ENCODE measurements around the gene ANKRD17. TPM values are rescaled to one million over a fixed set of nuclear protein-coding genes. Genes with fewer than 3 reads are reported as not detected.

Gene ANKRD17, protein sequence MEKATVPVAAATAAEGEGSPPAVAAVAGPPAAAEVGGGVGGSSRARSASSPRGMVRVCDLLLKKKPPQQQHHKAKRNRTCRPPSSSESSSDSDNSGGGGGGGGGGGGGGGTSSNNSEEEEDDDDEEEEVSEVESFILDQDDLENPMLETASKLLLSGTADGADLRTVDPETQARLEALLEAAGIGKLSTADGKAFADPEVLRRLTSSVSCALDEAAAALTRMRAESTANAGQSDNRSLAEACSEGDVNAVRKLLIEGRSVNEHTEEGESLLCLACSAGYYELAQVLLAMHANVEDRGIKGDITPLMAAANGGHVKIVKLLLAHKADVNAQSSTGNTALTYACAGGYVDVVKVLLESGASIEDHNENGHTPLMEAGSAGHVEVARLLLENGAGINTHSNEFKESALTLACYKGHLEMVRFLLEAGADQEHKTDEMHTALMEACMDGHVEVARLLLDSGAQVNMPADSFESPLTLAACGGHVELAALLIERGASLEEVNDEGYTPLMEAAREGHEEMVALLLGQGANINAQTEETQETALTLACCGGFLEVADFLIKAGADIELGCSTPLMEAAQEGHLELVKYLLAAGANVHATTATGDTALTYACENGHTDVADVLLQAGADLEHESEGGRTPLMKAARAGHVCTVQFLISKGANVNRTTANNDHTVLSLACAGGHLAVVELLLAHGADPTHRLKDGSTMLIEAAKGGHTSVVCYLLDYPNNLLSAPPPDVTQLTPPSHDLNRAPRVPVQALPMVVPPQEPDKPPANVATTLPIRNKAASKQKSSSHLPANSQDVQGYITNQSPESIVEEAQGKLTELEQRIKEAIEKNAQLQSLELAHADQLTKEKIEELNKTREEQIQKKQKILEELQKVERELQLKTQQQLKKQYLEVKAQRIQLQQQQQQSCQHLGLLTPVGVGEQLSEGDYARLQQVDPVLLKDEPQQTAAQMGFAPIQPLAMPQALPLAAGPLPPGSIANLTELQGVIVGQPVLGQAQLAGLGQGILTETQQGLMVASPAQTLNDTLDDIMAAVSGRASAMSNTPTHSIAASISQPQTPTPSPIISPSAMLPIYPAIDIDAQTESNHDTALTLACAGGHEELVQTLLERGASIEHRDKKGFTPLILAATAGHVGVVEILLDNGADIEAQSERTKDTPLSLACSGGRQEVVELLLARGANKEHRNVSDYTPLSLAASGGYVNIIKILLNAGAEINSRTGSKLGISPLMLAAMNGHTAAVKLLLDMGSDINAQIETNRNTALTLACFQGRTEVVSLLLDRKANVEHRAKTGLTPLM (N-terminal part only)
- 54.0 and 54.6 TPM in 2 replicates for total RNA-seq (2022)
- Bru-seq, nascent RNA: percentile 94 among the genes with signal in this experiment
- BruChase-seq, experiment 1, labeled RNA remaining after a 6-hour chase: percentile 85 among the genes with signal in this experiment
- BruChase-seq, experiment 2, labeled RNA remaining after a 2-hour chase: percentile 87 among the genes with signal in this experiment
- long read RNA-seq, full-length matches to known transcripts: 2 of 30 reads
- long read RNA-seq, partial matches to known transcripts: 15 of 30 reads
- long read RNA-seq, other reads (novel, unspliced or antisense): 13 of 30 reads

DNA sequence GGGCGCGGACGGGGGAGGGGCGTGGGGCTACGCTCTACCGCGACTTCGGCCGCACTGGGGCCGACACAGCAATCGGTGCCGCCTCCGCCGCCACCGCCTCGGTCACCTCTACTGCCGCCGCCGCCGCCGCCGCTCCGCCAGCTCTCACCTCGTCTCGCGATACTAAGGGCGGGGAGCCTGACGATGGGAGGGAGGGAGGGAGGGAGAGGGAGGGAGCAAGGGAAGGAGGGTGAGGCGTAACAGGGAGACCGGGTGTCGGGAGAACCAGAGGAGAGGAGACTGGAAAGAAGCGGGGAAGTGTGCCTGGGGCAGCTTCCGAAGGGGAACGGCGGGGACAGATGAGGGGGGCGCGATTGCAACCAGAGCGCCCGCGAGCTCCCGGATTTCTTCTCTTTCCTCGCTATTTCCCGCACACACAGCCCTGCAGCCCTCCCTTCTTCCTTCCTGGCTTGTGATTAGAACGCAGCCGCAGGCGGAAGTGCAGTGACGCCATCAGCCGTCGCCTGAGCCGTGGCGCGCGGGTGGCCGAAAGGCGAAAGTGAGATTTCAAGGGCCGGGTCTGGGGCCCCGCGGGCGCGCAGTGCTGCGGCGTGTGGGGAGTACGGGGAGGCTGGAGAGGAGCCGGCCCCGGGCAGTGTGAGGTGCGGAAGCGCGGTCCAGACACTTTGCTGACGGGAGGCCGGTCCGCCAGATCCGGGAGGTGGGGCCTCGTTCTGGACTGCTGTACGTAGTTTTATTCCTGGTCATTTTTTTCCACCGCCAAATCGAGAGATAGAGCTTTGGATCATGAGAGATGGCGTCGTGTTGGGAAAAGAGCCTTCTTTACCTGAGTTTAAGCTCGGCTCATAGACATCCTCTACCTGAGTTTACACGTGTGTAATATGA, at the start of gene ANKRD17:
Gene ANKRD17 (minus strand): TSS at position 113 of the 885 bp plus-strand sequence. CDS start 130 bp downstream, outside the sequence.
- Mint-ChIP-seq H3K9me3 (ENCODE audit: low read depth, unreplicated experiment) (no peaks in the 10 kb centered on the region), H3K27ac (ENCODE audit: unreplicated experiment) (peak within 1 kb of the TSS; percentile 98), H3K4me1 (ENCODE audit: low read depth, unreplicated experiment) (peaks cover 8% of the 10 kb centered on the region), H3K36me3 (ENCODE audit: insufficient read depth, unreplicated experiment) (peaks cover 43% of the 10 kb centered on the region), H3K27me3 (ENCODE audit: unreplicated experiment) (no peaks in the 10 kb centered on the region), H3K4me3 (ENCODE audit: low read depth, unreplicated experiment) (peak within 1 kb of the TSS; percentile 97)
- peak; percentile 88 for DNase-seq
- intact Hi-C loops (cut with micrococcal nuclease; ENCODE audit: unreplicated experiment): loop anchor here (5.0 kb wide), 1 partner anchor 127 kb away; no protein-coding TSS in a partner anchor
- no TSS peak for BruUV-seq (replicated peaks)
- CTCF ChIA-PET: interaction anchor here (0.6 kb wide), 3 partner anchors 18 to 909 kb away, joined by 3 to 4 read pairs (median 3); no protein-coding TSS in a partner anchor
- TF ChIP-seq, protein P1, sequence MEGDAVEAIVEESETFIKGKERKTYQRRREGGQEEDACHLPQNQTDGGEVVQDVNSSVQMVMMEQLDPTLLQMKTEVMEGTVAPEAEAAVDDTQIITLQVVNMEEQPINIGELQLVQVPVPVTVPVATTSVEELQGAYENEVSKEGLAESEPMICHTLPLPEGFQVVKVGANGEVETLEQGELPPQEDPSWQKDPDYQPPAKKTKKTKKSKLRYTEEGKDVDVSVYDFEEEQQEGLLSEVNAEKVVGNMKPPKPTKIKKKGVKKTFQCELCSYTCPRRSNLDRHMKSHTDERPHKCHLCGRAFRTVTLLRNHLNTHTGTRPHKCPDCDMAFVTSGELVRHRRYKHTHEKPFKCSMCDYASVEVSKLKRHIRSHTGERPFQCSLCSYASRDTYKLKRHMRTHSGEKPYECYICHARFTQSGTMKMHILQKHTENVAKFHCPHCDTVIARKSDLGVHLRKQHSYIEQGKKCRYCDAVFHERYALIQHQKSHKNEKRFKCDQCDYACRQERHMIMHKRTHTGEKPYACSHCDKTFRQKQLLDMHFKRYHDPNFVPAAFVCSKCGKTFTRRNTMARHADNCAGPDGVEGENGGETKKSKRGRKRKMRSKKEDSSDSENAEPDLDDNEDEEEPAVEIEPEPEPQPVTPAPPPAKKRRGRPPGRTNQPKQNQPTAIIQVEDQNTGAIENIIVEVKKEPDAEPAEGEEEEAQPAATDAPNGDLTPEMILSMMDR (IDR thresholded peaks at IDR 0.05; ENCODE audit: unreplicated experiment): no peak

DNA sequence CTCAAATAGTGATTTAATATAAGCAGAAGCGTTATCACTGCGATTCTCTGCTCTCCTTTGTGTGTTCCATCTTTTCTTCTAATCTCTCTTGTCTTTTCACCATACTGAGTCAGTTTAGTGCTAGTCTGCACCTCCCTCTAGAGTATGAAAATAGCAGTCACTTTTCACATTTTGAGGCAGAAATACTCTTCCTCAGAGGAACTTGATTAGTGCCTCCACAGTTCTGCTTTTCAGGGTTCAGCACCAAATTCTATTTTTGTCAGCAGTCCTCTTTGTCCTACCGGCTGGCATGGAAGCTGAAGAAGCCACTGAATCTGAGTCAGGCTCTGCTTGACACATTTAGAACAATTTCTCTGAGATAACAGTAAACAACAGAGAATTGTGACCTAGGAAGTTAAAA, 49.7 kb upstream of the ANKRD17 start:
- CTCF ChIA-PET: interaction anchor here (0.6 kb wide), 1 partner anchor 21 kb away, joined by 3 read pairs; no protein-coding TSS in a partner anchor

DNA sequence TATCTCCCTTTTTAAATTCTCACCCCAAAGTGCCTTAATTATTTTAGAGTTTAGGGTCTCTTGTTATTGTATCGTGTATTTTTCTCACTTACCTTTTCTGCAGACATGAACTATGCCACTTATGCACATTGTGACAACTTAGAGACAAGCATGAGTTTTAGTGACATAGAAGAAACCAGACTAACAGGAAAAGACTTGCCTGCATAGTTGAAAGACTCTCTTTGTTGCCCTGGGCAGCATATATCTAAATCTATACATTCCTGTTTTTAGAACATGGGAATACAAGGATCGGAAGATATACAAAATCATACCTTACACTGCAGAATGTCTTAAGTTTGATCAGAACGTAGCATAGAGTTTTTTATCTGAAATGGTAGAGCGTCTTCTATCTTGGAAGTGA, 45.1 kb upstream of the ANKRD17 start:
- Mint-ChIP-seq H3K27me3 (ENCODE audit: unreplicated experiment) (no peaks in the 10 kb centered on the region), H3K36me3 (ENCODE audit: insufficient read depth, unreplicated experiment) (no peaks in the 10 kb centered on the region), H3K4me1 (ENCODE audit: low read depth, unreplicated experiment) (no peaks in the 10 kb centered on the region), H3K27ac (ENCODE audit: unreplicated experiment) (no peak overlapping the region), H3K4me3 (ENCODE audit: low read depth, unreplicated experiment) (no peak overlapping the region), H3K9me3 (ENCODE audit: low read depth, unreplicated experiment) (no peaks in the 10 kb centered on the region)
- TF ChIP-seq, protein P1 (IDR thresholded peaks at IDR 0.05; ENCODE audit: unreplicated experiment): no peak
- no TSS peak for BruUV-seq (replicated peaks)
- intact Hi-C loops (cut with micrococcal nuclease; ENCODE audit: unreplicated experiment): no loop called here
- DNase-seq: no peak
- CTCF ChIA-PET: no interaction called here

More for the DNA sequence above, 49.7 kb upstream of the ANKRD17 start:
- Mint-ChIP-seq H3K4me1 (ENCODE audit: low read depth, unreplicated experiment) (no peaks in the 10 kb centered on the region), H3K9me3 (ENCODE audit: low read depth, unreplicated experiment) (no peaks in the 10 kb centered on the region), H3K36me3 (ENCODE audit: insufficient read depth, unreplicated experiment) (no peaks in the 10 kb centered on the region), H3K27ac (ENCODE audit: unreplicated experiment) (no peak overlapping the region), H3K4me3 (ENCODE audit: low read depth, unreplicated experiment) (no peak overlapping the region), H3K27me3 (ENCODE audit: unreplicated experiment) (no peaks in the 10 kb centered on the region)
- no TSS peak for BruUV-seq (replicated peaks)
- DNase-seq: no peak
- intact Hi-C loops (cut with micrococcal nuclease; ENCODE audit: unreplicated experiment): no loop called here
- TF ChIP-seq, protein P1 (IDR thresholded peaks at IDR 0.05; ENCODE audit: unreplicated experiment): no peak
